K562 (cell line): ENCODE results near the gene EEF1A2. TPM values are rescaled to one million over a fixed set of nuclear protein-coding genes. Genes with fewer than 3 reads are reported as not detected.

Source experiments
- BHLHE40 ChIP-seq: IDR thresholded peaks from 2 replicates; pipeline ENCODE4 v1.6.1; 2011; ENCODE audit warnings: low read length, improper control_type of control experiment
- CCNT2 ChIP-seq: IDR thresholded peaks from 2 replicates; pipeline ENCODE4 v1.6.1; 2011; ENCODE audit warnings: borderline replicate concordance, low read depth, mild to moderate bottlenecking, moderate library complexity, mixed read lengths, low read length; ENCODE audit not compliant: insufficient read length; ENCODE audit errors: extremely low read depth
- ELF2 ChIP-seq: fragments of 250-450 bp; sonication (Bioruptor Pico); IDR thresholded peaks from 2 replicates; pipeline ENCODE4 v1.5.0; 2021; ENCODE audit warnings: mild to moderate bottlenecking
- HDGF ChIP-seq: fragments of 450-650 bp; IDR thresholded peaks from 2 replicates; pipeline ENCODE4 v1.6.1; 2016
- LCOR ChIP-seq: sonication (generic); formaldehyde crosslinking; IDR thresholded peaks from 2 replicates; pipeline ENCODE4 v1.8.0; 2022; ENCODE audit warnings: mild to moderate bottlenecking, missing genetic modification reagents
- SNRNP70 ChIP-seq: fragments of 200-400 bp; formaldehyde crosslinking; optimal IDR thresholded peaks from 2 replicates; pipeline ENCODE3; 2017; ENCODE audit warnings: low read depth, low read length
- ZKSCAN8 ChIP-seq: fragments of 200-800 bp; sonication (Bioruptor generic); IDR thresholded peaks from 2 replicates; pipeline ENCODE4 v1.6.1; 2016; ENCODE audit warnings: missing genetic modification characterization, missing compliant biosample characterization
- ZNF24 ChIP-seq: fragments of 450-650 bp; IDR thresholded peaks from 2 replicates; pipeline ENCODE4 v1.6.1; 2016
- ZNF778 ChIP-seq: fragments of 450-650 bp; formaldehyde crosslinking; IDR thresholded peaks from 2 replicates; pipeline ENCODE4 v1.4.0; 2020; ENCODE audit warnings: mild to moderate bottlenecking, moderate library complexity
- polyA plus RNA-seq, 8 experiments: library from polyadenylated mRNA; depleted of rRNA in 4 of 8; stranded (reverse) in 5 of 8; unstranded in 3 of 8; fragments of >200 nt; fragmentation: Nextera tagmentation in 2 of 8; fragmentation: Illumina TruSeq in 1 of 8; extraction: Ambion mirVana in 2 of 8; extraction: Trizol in 1 of 8; gene quantifications; 2 replicates each; pipeline versions ENCODE4 v1.2.1 to v1.2.3, GENCODE V29; 2011 to 2014; ENCODE audit warnings: inconsistent platforms in 1 of 8, missing spikeins in 1 of 8
- total RNA-seq, 7 experiments: library from RNA; depleted of rRNA in 6 of 7; stranded (reverse); fragments of >200 nt in 6 of 7; fragmentation: Illumina TruSeq in 2 of 7; extraction: Trizol in 2 of 7; gene quantifications; 2 replicates each; pipeline versions ENCODE4 v1.2.1 to v1.2.3, GENCODE V29; 2011 to 2021; ENCODE audit warnings: low replicate concordance in 1 of 7
- TF ChIP-seq, protein P1 (sequence below): fragments of 450-650 bp; formaldehyde crosslinking; IDR thresholded peaks from 2 replicates; pipeline ENCODE4 v1.4.0; 2020; ENCODE audit warnings: mild to moderate bottlenecking, mixed read lengths
- TF ChIP-seq, protein P2 (sequence below): fragments of 450-650 bp; IDR thresholded peaks from 2 replicates; pipeline ENCODE4 v1.6.1; 2018; ENCODE audit warnings: mild to moderate bottlenecking, low read depth; ENCODE audit not compliant: partially characterized antibody
- TF ChIP-seq, protein P3 (sequence below): sonication (generic); formaldehyde crosslinking; IDR thresholded peaks from 2 replicates; pipeline ENCODE4 v1.8.1; 2023; ENCODE audit warnings: mild to moderate bottlenecking, missing genetic modification reagents

The EEF1A2 gene
- total and polyA plus RNA-seq, 9 of the 15 experiments (the other 6 are each of a cell fraction or from before 2014, with no cell fraction given) = 0.04 to 29.6 (median 11.5) TPM

DNA sequence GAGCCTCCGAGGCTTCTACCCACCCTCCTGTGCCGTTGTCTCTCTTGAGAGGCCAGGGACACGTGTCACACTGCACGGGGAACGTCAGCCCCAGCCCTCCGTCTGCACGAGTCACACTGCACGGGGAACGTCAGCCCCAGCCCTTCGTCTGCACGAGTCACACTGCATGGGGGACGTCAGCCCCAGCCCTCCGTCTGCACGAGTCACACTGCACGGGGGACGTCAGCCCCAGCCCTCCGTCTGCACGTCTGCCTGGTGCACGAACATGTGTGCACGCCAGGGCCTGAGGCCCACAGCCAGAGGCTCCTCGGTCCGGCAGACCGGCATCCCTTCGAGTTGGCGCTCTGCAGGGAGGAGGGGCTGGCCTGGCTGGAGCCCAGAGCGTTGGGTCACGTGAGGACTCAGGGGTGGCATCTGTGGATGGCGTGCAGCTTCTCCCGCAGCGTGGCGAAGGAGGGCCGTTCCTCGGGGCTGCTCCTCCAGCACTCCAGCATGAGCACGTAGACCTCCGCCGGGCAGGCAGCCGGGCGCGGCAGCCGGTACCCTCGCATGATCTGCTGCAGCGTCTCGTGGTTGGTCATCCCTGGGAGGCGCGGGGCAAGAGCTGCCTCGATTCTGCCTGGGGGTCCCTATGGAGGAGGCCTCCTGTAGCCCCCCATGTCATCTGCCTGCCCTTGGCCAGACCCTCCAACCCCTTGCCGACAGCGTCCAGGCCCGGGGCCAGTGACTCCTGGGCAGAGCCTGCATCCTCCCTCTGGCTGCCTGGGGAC is 41.7 kb upstream of the EEF1A2 start (continued):
- TF ChIP-seq, protein P1, sequence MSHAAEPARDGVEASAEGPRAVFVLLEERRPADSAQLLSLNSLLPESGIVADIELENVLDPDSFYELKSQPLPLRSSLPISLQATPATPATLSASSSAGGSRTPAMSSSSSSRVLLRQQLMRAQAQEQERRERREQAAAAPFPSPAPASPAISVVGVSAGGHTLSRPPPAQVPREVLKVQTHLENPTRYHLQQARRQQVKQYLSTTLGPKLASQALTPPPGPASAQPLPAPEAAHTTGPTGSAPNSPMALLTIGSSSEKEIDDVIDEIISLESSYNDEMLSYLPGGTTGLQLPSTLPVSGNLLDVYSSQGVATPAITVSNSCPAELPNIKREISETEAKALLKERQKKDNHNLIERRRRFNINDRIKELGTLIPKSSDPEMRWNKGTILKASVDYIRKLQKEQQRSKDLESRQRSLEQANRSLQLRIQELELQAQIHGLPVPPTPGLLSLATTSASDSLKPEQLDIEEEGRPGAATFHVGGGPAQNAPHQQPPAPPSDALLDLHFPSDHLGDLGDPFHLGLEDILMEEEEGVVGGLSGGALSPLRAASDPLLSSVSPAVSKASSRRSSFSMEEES = 0 out of 2 replicates have a peak, but pooled peaks have one; percentile 13
- TF ChIP-seq BHLHE40 (peak; percentile 65; the same call in 1 of the 2 replicates), ZNF778 (CRISPR knock-in tag) (no peak), ZNF24 (no peak), CCNT2 (no peak), HDGF (no peak), LCOR (CRISPR knock-in tag) (no peak), SNRNP70 (no peak), ELF2 (CRISPR knock-in tag) (no peak), ZKSCAN8 (CRISPR knock-in tag) (no peak)
- TF ChIP-seq, protein P2, sequence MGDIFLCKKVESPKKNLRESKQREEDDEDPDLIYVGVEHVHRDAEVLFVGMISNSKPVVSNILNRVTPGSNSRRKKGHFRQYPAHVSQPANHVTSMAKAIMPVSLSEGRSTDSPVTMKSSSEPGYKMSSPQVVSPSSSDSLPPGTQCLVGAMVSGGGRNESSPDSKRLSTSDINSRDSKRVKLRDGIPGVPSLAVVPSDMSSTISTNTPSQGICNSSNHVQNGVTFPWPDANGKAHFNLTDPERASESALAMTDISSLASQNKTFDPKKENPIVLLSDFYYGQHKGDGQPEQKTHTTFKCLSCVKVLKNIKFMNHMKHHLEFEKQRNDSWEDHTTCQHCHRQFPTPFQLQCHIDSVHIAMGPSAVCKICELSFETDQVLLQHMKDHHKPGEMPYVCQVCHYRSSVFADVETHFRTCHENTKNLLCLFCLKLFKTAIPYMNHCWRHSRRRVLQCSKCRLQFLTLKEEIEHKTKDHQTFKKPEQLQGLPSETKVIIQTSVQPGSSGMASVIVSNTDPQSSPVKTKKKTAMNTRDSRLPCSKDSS = no peak
- TF ChIP-seq, protein P3, sequence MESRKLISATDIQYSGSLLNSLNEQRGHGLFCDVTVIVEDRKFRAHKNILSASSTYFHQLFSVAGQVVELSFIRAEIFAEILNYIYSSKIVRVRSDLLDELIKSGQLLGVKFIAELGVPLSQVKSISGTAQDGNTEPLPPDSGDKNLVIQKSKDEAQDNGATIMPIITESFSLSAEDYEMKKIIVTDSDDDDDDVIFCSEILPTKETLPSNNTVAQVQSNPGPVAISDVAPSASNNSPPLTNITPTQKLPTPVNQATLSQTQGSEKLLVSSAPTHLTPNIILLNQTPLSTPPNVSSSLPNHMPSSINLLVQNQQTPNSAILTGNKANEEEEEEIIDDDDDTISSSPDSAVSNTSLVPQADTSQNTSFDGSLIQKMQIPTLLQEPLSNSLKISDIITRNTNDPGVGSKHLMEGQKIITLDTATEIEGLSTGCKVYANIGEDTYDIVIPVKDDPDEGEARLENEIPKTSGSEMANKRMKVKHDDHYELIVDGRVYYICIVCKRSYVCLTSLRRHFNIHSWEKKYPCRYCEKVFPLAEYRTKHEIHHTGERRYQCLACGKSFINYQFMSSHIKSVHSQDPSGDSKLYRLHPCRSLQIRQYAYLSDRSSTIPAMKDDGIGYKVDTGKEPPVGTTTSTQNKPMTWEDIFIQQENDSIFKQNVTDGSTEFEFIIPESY (CRISPR knock-in tag) = 0 out of 2 replicates have a peak, but pooled peaks have one; percentile 20
